Central memory CD8-positive, alpha-beta T cell (primary cell): Measurements from ENCODE around the gene CMC2.
A peak's percentile ranks its signal among the peaks of the same experiment; 100 is the strongest.

Source experiments
- ATAC-seq: fragments of 150-1000 bp; cut with Tn5 transposase; replicated peaks from 2 replicates; pipeline ENCODE4 v1.10.0; 2022; ENCODE audit warnings: mild to moderate bottlenecking, moderate FRiP score, moderate number of reproducible peaks; ENCODE audit not compliant: poor library complexity, severe bottlenecking; ENCODE audit errors: extremely low read depth
- DNase-seq, 2 donors: peaks; one replicate each; pipeline ENCODE4 v3.0.0; 2021; ENCODE audit warnings: low spot score in 2 of 2
- H3K27ac Mint-ChIP-seq: one replicate; pipeline ENCODE4 v1.8.0; 2022; ENCODE audit warnings: low read depth, mild to moderate bottlenecking, moderate library complexity, mixed read lengths
- H3K27me3 Mint-ChIP-seq: one replicate; pipeline ENCODE4 v1.8.0; 2022; ENCODE audit warnings: mixed read lengths
- H3K36me3 Mint-ChIP-seq: one replicate; pipeline ENCODE4 v1.8.0; 2022; ENCODE audit warnings: mild to moderate bottlenecking, moderate library complexity, mixed read lengths; ENCODE audit not compliant: insufficient read depth
- H3K4me1 Mint-ChIP-seq: one replicate; pipeline ENCODE4 v1.8.0; 2022; ENCODE audit warnings: mixed read lengths
- H3K4me3 Mint-ChIP-seq: one replicate; pipeline ENCODE4 v1.8.0; 2022; ENCODE audit warnings: mild to moderate bottlenecking, moderate library complexity, mixed read lengths
- H3K9me3 Mint-ChIP-seq: one replicate; pipeline ENCODE4 v1.8.0; 2022; ENCODE audit warnings: mixed read lengths

Gene CMC2

GRCh38 chr16:81018496-81018895 is 11.8 kb upstream of the CMC2 start:
- Mint-ChIP-seq H3K4me3 (no peak overlapping the region), H3K4me1 (peaks cover 4% of the 10 kb centered on the region), H3K9me3 (no peaks in the 10 kb centered on the region), H3K27ac (no peak overlapping the region), H3K36me3 (peaks cover 17% of the 10 kb centered on the region), H3K27me3 (no peaks in the 10 kb centered on the region)
- DNase-seq (no peak), ATAC-seq (no peak)

DNA sequence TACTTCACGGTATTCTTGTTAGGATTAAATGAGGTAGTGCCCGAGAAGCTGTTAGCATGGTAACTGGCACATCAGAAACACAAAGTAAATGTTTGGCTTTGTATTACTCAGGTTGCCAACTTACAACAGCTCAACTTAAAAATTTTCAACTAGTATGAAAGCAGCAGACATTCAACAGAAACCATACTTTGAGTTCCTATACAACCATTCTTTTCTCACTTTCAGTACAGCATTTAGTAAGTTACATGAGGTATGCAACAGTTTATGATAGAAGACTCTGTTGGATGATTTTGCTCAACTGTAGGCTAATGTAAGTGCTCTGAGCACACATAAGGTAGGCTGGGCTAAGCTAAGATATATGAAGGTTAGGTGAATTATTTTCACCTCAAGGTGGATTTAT is 8.0 kb upstream of the CMC2 start:
- peaks cover 18% of the 10 kb centered on the region for H3K36me3 Mint-ChIP-seq
- H3K27ac Mint-ChIP-seq = no peak overlapping the region
- H3K9me3 Mint-ChIP-seq = no peaks in the 10 kb centered on the region
- H3K4me1 Mint-ChIP-seq = peaks cover 4% of the 10 kb centered on the region
- no peak for ATAC-seq
- no peak overlapping the region for H3K4me3 Mint-ChIP-seq
- H3K27me3 Mint-ChIP-seq = no peaks in the 10 kb centered on the region
- no peak for DNase-seq

- H3K4me3 Mint-ChIP-seq = no peak overlapping the region
- no peaks in the 10 kb centered on the region for H3K9me3 Mint-ChIP-seq
- H3K27me3 Mint-ChIP-seq = no peaks in the 10 kb centered on the region
- H3K27ac Mint-ChIP-seq = no peak overlapping the region
- DNase-seq (no peak), ATAC-seq (no peak)
- peaks cover 4% of the 10 kb centered on the region for H3K4me1 Mint-ChIP-seq
- peaks cover 15% of the 10 kb centered on the region for H3K36me3 Mint-ChIP-seq
Measured at GRCh38 chr16:81012974-81013373, 6.3 kb upstream of the CMC2 start.

DNA sequence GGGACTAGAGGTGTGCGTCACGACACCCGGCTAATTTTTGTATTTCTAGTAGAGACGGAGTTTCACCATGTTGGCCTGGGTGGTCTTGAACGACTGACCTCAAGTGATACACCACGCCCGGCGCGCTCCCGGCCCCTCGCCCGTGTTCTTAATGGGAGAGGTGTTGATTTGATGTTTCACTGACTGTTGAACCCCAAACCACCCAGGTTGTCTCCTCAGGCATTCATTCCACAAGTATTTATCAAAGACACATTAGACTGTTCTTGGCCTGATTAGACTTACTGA is 1.8 kb upstream of the CMC2 start:
- Mint-ChIP-seq H3K9me3 (no peaks in the 10 kb centered on the region), H3K36me3 (peaks cover 32% of the 10 kb centered on the region), H3K4me3 (peak overlapping the region; percentile 87), H3K27me3 (no peaks in the 10 kb centered on the region), H3K27ac (peak overlapping the region; percentile 98), H3K4me1 (peaks cover 25% of the 10 kb centered on the region)
- ATAC-seq = no peak
- no peak for DNase-seq

DNA sequence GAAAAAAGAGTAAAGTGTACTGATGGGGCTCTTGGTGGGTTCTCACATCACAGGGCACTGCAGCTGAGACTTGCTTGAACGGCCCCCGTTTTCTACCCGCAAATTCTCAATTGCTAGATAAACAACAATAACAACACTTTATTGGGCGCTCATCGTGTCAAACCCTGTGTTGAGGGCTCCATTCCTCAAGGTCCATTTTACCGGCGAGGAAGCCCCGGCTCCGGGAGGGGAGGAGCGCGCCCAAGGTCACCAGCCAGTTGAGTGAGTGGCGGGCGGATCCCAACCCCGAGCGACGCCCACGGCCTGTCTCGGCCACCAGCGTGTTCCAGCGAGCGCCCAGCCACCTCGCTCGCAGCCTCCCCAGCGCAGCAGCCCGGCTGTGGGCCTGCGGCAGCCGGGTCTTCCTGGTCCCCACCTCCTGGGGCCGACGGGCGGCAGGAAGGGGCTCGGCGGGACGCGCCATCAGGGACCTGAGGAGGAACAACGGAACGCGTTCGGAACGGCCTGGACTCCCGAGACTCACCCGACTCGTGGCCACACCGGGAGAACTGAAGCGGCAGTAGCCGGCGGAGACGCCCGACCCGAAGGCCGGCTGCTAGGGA is 373 bp downstream of the CMC2 start:
- Mint-ChIP-seq H3K9me3 (no peaks in the 10 kb centered on the region), H3K27me3 (no peaks in the 10 kb centered on the region), H3K27ac (peak overlapping the region; percentile 98), H3K4me1 (peaks cover 34% of the 10 kb centered on the region), H3K4me3 (peak overlapping the region; percentile 87), H3K36me3 (peaks cover 30% of the 10 kb centered on the region)
- DNase-seq (peak in 1 of 2 donors; percentile 55), ATAC-seq (peak; percentile 24)

DNA sequence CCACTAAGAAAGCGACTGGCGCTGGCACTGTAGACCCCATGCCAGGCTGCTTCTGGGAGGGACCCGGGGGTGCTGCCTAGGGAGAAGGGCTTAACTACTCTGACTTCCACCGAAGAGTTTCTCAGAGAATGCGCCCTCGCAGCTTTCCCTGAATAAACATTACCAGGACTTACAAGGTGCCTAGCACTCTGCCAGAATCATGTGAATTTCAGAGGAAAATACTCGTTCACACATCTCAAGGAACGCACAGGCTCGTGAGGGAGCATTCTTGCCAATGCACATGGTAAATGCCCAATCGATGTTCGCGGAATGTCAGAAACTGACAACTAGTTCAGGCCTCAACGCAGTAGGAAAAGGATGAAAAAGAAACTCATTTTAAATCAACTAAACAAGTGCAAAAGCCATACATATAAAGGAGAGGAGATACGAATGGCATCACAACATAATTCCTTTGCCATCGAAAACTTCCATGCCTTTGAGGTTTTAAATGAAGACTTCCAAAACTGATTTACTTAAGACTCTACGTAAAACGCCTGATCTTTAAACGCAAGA is 999 bp downstream of the CMC2 start:
- no peak for ATAC-seq

DNA sequence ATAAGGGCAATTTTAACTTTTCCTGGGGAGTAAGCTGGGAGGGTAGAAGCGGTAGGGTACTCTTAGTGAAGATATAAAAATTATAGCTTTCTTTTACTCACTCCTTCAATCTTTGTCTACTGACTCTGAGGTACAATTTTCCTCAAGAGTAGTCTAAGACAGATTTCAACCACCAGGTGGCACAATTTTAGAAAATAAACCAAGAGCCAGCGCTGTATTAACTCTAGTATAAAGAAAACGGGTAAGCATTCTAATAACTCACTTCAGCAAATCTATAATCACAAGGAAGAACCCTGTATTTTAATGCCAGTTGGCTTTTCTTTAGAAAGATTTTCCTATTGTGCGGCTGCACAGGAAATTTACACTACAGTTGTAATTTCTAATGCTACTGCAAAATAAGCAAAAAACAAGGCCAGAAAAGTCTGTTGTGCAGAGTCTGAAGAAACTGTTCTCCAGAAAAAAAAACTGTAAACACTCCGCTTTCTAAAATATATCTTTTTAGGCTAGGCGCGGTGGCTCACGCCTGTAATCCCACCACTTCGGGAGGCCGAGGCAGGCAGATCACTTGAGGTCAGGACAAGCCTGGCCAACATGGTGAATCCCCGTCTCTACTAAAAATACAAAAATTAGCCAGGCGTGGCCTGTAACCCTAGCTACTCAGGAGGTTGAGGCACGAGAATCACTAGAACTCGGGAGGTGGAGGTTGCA is 1.9 kb downstream of the CMC2 start:
- Mint-ChIP-seq H3K27ac (peak overlapping the region; percentile 98), H3K27me3 (no peaks in the 10 kb centered on the region), H3K4me3 (peak overlapping the region; percentile 87), H3K36me3 (peaks cover 30% of the 10 kb centered on the region), H3K9me3 (no peaks in the 10 kb centered on the region), H3K4me1 (peaks cover 44% of the 10 kb centered on the region)
- DNase-seq = peak in 1 of 2 donors; percentile 32
- no peak for ATAC-seq

More for the DNA sequence above, 999 bp downstream of the CMC2 start:
- H3K9me3 Mint-ChIP-seq = no peaks in the 10 kb centered on the region
- peaks cover 30% of the 10 kb centered on the region for H3K36me3 Mint-ChIP-seq
- peak overlapping the region; percentile 87 for H3K4me3 Mint-ChIP-seq
- peaks cover 38% of the 10 kb centered on the region for H3K4me1 Mint-ChIP-seq
- peak overlapping the region; percentile 98 for H3K27ac Mint-ChIP-seq
- no peaks in the 10 kb centered on the region for H3K27me3 Mint-ChIP-seq
- no peak for DNase-seq

- Mint-ChIP-seq H3K36me3 (peaks cover 30% of the 10 kb centered on the region), H3K27me3 (no peaks in the 10 kb centered on the region), H3K27ac (peak overlapping the region; percentile 98), H3K9me3 (no peaks in the 10 kb centered on the region), H3K4me1 (peaks cover 54% of the 10 kb centered on the region), H3K4me3 (peak overlapping the region; percentile 87)
- DNase-seq = no peak
- no peak for ATAC-seq
Measured at GRCh38 chr16:81003610-81004460, 2.9 kb downstream of the CMC2 start.

- ATAC-seq (no peak), DNase-seq (no peak)
- Mint-ChIP-seq H3K9me3 (no peaks in the 10 kb centered on the region), H3K4me3 (peak overlapping the region; percentile 87), H3K4me1 (peaks cover 56% of the 10 kb centered on the region), H3K36me3 (peaks cover 30% of the 10 kb centered on the region), H3K27ac (peak overlapping the region; percentile 98), H3K27me3 (no peaks in the 10 kb centered on the region)
Measured at GRCh38 chr16:81003064-81003463, 3.6 kb downstream of the CMC2 start.

DNA sequence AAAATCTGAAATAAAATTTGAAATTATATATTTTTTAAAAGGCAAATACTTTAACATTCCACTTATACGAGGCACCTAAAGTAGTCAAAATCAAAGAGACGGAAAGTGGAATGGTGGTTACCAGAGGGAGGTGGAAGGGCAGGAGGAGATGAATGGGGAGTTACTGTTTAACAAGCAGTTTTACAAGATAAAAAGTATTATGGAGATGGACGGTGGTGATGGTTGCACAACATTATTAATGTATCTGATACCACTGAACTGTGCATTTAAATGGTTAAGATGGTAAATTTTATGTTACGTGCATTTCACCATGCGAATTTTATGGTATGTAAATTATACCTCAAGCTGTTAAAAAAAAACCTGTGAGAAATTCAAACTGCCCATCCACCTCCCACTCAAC is 5.4 kb downstream of the CMC2 start:
- DNase-seq (no peak), ATAC-seq (no peak)
- H3K9me3 Mint-ChIP-seq = no peaks in the 10 kb centered on the region
- H3K4me1 Mint-ChIP-seq = peaks cover 60% of the 10 kb centered on the region
- H3K4me3 Mint-ChIP-seq = no peak overlapping the region
- no peaks in the 10 kb centered on the region for H3K27me3 Mint-ChIP-seq
- H3K27ac Mint-ChIP-seq = no peak overlapping the region
- peaks cover 16% of the 10 kb centered on the region for H3K36me3 Mint-ChIP-seq

- Mint-ChIP-seq H3K36me3 (peaks cover 12% of the 10 kb centered on the region), H3K9me3 (no peaks in the 10 kb centered on the region), H3K4me3 (no peak overlapping the region), H3K27ac (no peak overlapping the region), H3K27me3 (no peaks in the 10 kb centered on the region), H3K4me1 (peaks cover 56% of the 10 kb centered on the region)
- DNase-seq = no peak
- ATAC-seq = no peak
Measured at GRCh38 chr16:81000873-81001272, 5.8 kb downstream of the CMC2 start.

GRCh38 chr16:80997964-80998620 is 8.6 kb downstream of the CMC2 start:
- peaks cover 47% of the 10 kb centered on the region for H3K4me1 Mint-ChIP-seq
- no peak overlapping the region for H3K4me3 Mint-ChIP-seq
- DNase-seq (no peak), ATAC-seq (no peak)
- H3K27ac Mint-ChIP-seq = peak overlapping the region; percentile 96
- H3K36me3 Mint-ChIP-seq = peaks cover 14% of the 10 kb centered on the region
- H3K9me3 Mint-ChIP-seq = no peaks in the 10 kb centered on the region
- no peaks in the 10 kb centered on the region for H3K27me3 Mint-ChIP-seq
